SK-N-SH (cell line): ENCODE results near the gene PRKCQ. TPM values are rescaled to one million over a fixed set of nuclear protein-coding genes. Genes with fewer than 3 reads are reported as not detected.

Source experiments
- CTCF ChIA-PET: fragments of 300-600, 350-600 bp; formaldehyde crosslinking; extraction: SDS; loops from one replicate; lab custom pipeline; 2021; lab: Yijun Ruan, JAX
- POLR2A ChIA-PET: fragments of 350-600 bp; sonication (Branson Sonifier 250); formaldehyde crosslinking; extraction: SDS; loops from one replicate; lab custom pipeline; 2020; ENCODE audit warnings: antibody characterized with exemption, inconsistent platforms; lab: Yijun Ruan, JAX
- DNase-seq: peaks from one replicate; pipeline ENCODE4 v3.0.0; 2012
- H2AFZ ChIP-seq: fragments of 200-600 bp; sonication (generic); 2 replicates; pipeline ENCODE4 v1.8.1; 2016; ENCODE audit warnings: antibody characterized with exemption, mild to moderate bottlenecking, low read depth
- H3F3A ChIP-seq: fragments of 200-600 bp; sonication (generic); replicated peaks from 2 replicates; pipeline ENCODE3; 2016; ENCODE audit warnings: antibody characterized with exemption, mild to moderate bottlenecking; ENCODE audit not compliant: insufficient read depth
- H3K27ac ChIP-seq, 2 experiments: fragments of 200-500 bp in 1 of 2; fragments of 200-600 bp in 1 of 2; sonication (Bioruptor generic) in 1 of 2; sonication (generic), shearing (Covaris generic) in 1 of 2; 2 replicates each; pipeline versions ENCODE4 v1.5.1 to v1.6.1; 2014 to 2016; ENCODE audit warnings: low read depth in 2 of 2, inconsistent platforms in 1 of 2, low read length in 1 of 2, mild to moderate bottlenecking in 1 of 2, mixed read lengths in 1 of 2
- H3K27me3 ChIP-seq: fragments of 200-600 bp; sonication (generic), shearing (Covaris generic); 2 replicates; pipeline ENCODE4 v1.6.1; 2016; ENCODE audit warnings: mixed run types; ENCODE audit not compliant: insufficient read depth
- H3K36me3 ChIP-seq, 2 experiments: fragments of 200-500 bp in 1 of 2; fragments of 200-600 bp in 1 of 2; sonication (Bioruptor generic) in 1 of 2; sonication (generic) in 1 of 2; replicated peaks in 1 of 2; 2 replicates each; pipeline versions ENCODE3 to v1.5.1; 2014 to 2016; ENCODE audit warnings: low read length in 1 of 2, mild to moderate bottlenecking in 1 of 2; ENCODE audit not compliant: insufficient read depth in 2 of 2, control insufficient read depth in 1 of 2
- H3K4me1 ChIP-seq, 2 experiments: fragments of 200-500 bp in 1 of 2; fragments of 200-600 bp in 1 of 2; sonication (Bioruptor generic) in 1 of 2; sonication (generic), shearing (Covaris generic) in 1 of 2; 2 replicates each; pipeline versions ENCODE4 v1.5.1 to v1.6.1; 2014 to 2016; ENCODE audit warnings: low read depth in 1 of 2, low read length in 1 of 2, mixed run types in 1 of 2; ENCODE audit not compliant: insufficient read depth in 2 of 2, control insufficient read depth in 1 of 2
- H3K4me2 ChIP-seq: fragments of 200-600 bp; sonication (generic), shearing (Covaris generic); 2 replicates; pipeline ENCODE4 v1.6.1; 2017; ENCODE audit warnings: mixed run types
- H3K4me3 ChIP-seq, 2 experiments: fragments of 200-500 bp in 1 of 2; fragments of 200-600 bp in 1 of 2; sonication (Bioruptor generic) in 1 of 2; sonication (generic), shearing (Covaris generic) in 1 of 2; 2 replicates each; pipeline versions ENCODE4 v1.5.1 to v1.8.1; 2014 to 2016; ENCODE audit warnings: low read depth in 2 of 2, inconsistent platforms in 1 of 2, low read length in 1 of 2, mild to moderate bottlenecking in 1 of 2, mixed read lengths in 1 of 2, moderate library complexity in 1 of 2
- H3K79me2 ChIP-seq: fragments of 200-600 bp; sonication (generic); 2 replicates; pipeline ENCODE4 v1.8.1; 2017; ENCODE audit warnings: mild to moderate bottlenecking; ENCODE audit not compliant: insufficient read depth
- H3K9ac ChIP-seq: fragments of 200-600 bp; sonication (generic); 2 replicates; pipeline ENCODE4 v1.6.1; 2017; ENCODE audit warnings: mixed run types
- H3K9me2 ChIP-seq: fragments of 200-600 bp; sonication (generic); 2 replicates; pipeline ENCODE4 v1.6.1; 2017; ENCODE audit warnings: mixed run types
- H3K9me3 ChIP-seq: fragments of 200-600 bp; sonication (generic); 2 replicates; pipeline ENCODE4 v1.6.1; 2017; ENCODE audit warnings: mixed run types, mild to moderate bottlenecking, moderate library complexity
- H4K20me1 ChIP-seq: fragments of 200-600 bp; sonication (generic); 2 replicates; pipeline ENCODE4 v1.6.1; 2017; ENCODE audit warnings: mild to moderate bottlenecking, mixed run types; ENCODE audit not compliant: insufficient read depth
- ELF1 ChIP-seq: IDR thresholded peaks from 2 replicates; pipeline ENCODE4 v1.4.0; 2012
- EP300 ChIP-seq, 2 experiments: IDR thresholded peaks; 2 replicates each; pipeline versions ENCODE4 v1.4.0 to v1.6.1; 2012; ENCODE audit warnings: borderline replicate concordance in 1 of 2, low read depth in 1 of 2, low read length in 1 of 2
- FOSL2 ChIP-seq: IDR thresholded peaks from 2 replicates; pipeline ENCODE4 v1.4.0; 2012; ENCODE audit warnings: low read depth, mild to moderate bottlenecking, moderate library complexity, borderline replicate concordance
- GATA2 ChIP-seq: sonication (generic); formaldehyde crosslinking; IDR thresholded peaks from 2 replicates; pipeline ENCODE4 v1.5.0; 2020; ENCODE audit warnings: mild to moderate bottlenecking, missing genetic modification reagents
- IRF3 ChIP-seq: fragments of 150-350 bp; IDR thresholded peaks from 2 replicates; pipeline ENCODE4 v1.6.1; 2016; ENCODE audit warnings: mild to moderate bottlenecking, low read depth, low read length
- RAD21 ChIP-seq: IDR thresholded peaks from 2 replicates; pipeline ENCODE4 v1.6.1; 2012; ENCODE audit warnings: mild to moderate bottlenecking, low read length
- RCOR1 ChIP-seq: fragments of 150-350 bp; IDR thresholded peaks from 2 replicates; pipeline ENCODE4 v1.6.1; 2017; ENCODE audit warnings: antibody characterized with exemption, low read length
- RFX5 ChIP-seq: IDR thresholded peaks from 2 replicates; pipeline ENCODE4 v1.6.1; 2012; ENCODE audit warnings: mild to moderate bottlenecking, improper control_type of control experiment, low read length
- SIN3A ChIP-seq: IDR thresholded peaks from 2 replicates; pipeline ENCODE4 v1.6.1; 2012; ENCODE audit warnings: low read depth, mild to moderate bottlenecking, low read length, moderate library complexity, borderline replicate concordance
- TCF12 ChIP-seq: IDR thresholded peaks from 2 replicates; pipeline ENCODE4 v1.4.0; 2012
- ZBTB33 ChIP-seq: IDR thresholded peaks from 2 replicates; pipeline ENCODE4 v1.4.0; 2012; ENCODE audit warnings: low read depth, borderline replicate concordance
- WGBS: methylation state at CpG from one replicate; pipeline ENCODE4 v1.1.6; 2017; ENCODE audit warnings: low lambda C conversion rate; 5-methylcytosine and 5-hydroxymethylcytosine counted together
- polyA plus RNA-seq, 3 experiments: library from polyadenylated mRNA; depleted of rRNA; stranded (reverse); fragments of >200 nt; gene quantifications; 2 replicates each; pipeline ENCODE4 v1.2.3, GENCODE V29; 2012

The PRKCQ gene
- polyA plus RNA-seq, 1 of the 3 experiments (the other 2 are of a cell fraction) = 0.18 TPM

- Histone ChIP-seq H3K9me3 (no peaks in the 10 kb centered on the region), H3K4me3 (no peak overlapping the region), H3K36me3 (no peaks in the 10 kb centered on the region), H3F3A (no peaks in the 10 kb centered on the region), H3K27me3 (peaks cover 5% of the 10 kb centered on the region; the same call in 1 of the 2 replicates), H3K4me1 (peaks cover 0 to 5% of the 10 kb centered on the region in 2 experiments; a peak in 1 of 4 replicates), H3K27ac (no peak overlapping the region), H4K20me1 (no peaks in the 10 kb centered on the region), H2AFZ (no peak overlapping the region), H3K79me2 (no peaks in the 10 kb centered on the region), H3K4me2 (no peak overlapping the region), H3K9ac (no peak overlapping the region), H3K9me2 (no peaks in the 10 kb centered on the region)
- DNase-seq = no peak
- CTCF ChIA-PET = no interaction called here
- TF ChIP-seq ELF1 (no peak), RFX5 (no peak), TCF12 (no peak), RAD21 (no peak)
- POLR2A ChIA-PET = no interaction called here
Measured at GRCh38 chr10:6499974-6500373, 80.1 kb downstream of the PRKCQ start.

- H3K9me2 ChIP-seq = no peaks in the 10 kb centered on the region
- H3K79me2 ChIP-seq = no peaks in the 10 kb centered on the region
- H3K9ac ChIP-seq = no peak overlapping the region
- no peak for TF ChIP-seq ELF1
- no peak for TF ChIP-seq IRF3
- no peak for TF ChIP-seq ZBTB33
- no peak for TF ChIP-seq RCOR1
- TF ChIP-seq SIN3A = no peak
- no peak for TF ChIP-seq EP300 (IDR thresholded peaks at IDR 0.05; ENCODE audit: borderline replicate concordance in 1 of 2, low read depth in 1 of 2, low read length in 1 of 2)
- no peak for TF ChIP-seq FOSL2
- TF ChIP-seq GATA2 (CRISPR knock-in tag) = no peak
- CTCF ChIA-PET = interaction anchor here (0.5 kb wide), 1 partner anchor 72 kb away, joined by 3 read pairs; no protein-coding TSS in a partner anchor
- no peak for DNase-seq
- WGBS = 89% methylated on average over 2 of the region's 2 CpGs
- POLR2A ChIA-PET = no interaction called here
- H3K4me3 ChIP-seq = no peak overlapping the region
- H2AFZ ChIP-seq = no peak overlapping the region
- H3K4me1 ChIP-seq = peaks cover 0 to 5% of the 10 kb centered on the region in 2 experiments; a peak in 1 of 4 replicates
- H3K27ac ChIP-seq = no peak overlapping the region
- H3F3A ChIP-seq = no peaks in the 10 kb centered on the region
- H3K9me3 ChIP-seq = no peaks in the 10 kb centered on the region
- no peak overlapping the region for H3K4me2 ChIP-seq
- peaks cover 5% of the 10 kb centered on the region; the same call in 1 of the 2 replicates for H3K27me3 ChIP-seq
- H3K36me3 ChIP-seq = no peaks in the 10 kb centered on the region
- H4K20me1 ChIP-seq = no peaks in the 10 kb centered on the region
Measured at GRCh38 chr10:6498771-6499170, 81.3 kb downstream of the PRKCQ start.
